Colonic mucosa (tissue), 4 donors: ENCODE measurements around the gene PTX4. TPM values are rescaled to one million over a fixed set of nuclear protein-coding genes. Genes with fewer than 3 reads are reported as not detected.

Experiments used
- DNase-seq: peaks from one replicate; pipeline ENCODE4 v3.0.0-alpha.2; 2020
- H3K27ac ChIP-seq: fragments of 200-600 bp; one replicate; pipeline ENCODE4 v1.8.0; 2021
- H3K27me3 ChIP-seq: fragments of 200-600 bp; one replicate; pipeline ENCODE4 v1.8.0; 2021
- H3K36me3 ChIP-seq: fragments of 200-600 bp; one replicate; pipeline ENCODE4 v1.8.0; 2021
- H3K4me1 ChIP-seq: fragments of 200-600 bp; one replicate; pipeline ENCODE4 v1.8.0; 2021; ENCODE audit warnings: mild to moderate bottlenecking
- H3K4me3 ChIP-seq: fragments of 200-600 bp; one replicate; pipeline ENCODE4 v1.8.0; 2021
- H3K9ac ChIP-seq, 2 donors: one replicate each; pipeline ENCODE4 v1.7.0; 2013; ENCODE audit warnings: control low read depth in 2 of 2, low read depth in 2 of 2, low read length in 2 of 2
- H3K9me3 ChIP-seq: fragments of 200-600 bp; one replicate; pipeline ENCODE4 v1.8.0; 2021
- CTCF ChIP-seq: fragments of 200-600 bp; IDR thresholded peaks from one replicate; pipeline ENCODE4 v1.8.0; 2022; ENCODE audit warnings: antibody characterized with exemption, mild to moderate bottlenecking
- intact Hi-C: fragments of 100-400 bp; cut with DNase I; formaldehyde crosslinking; loops from one replicate; pipeline ENCODE4 v1.14.1; 2022
- total RNA-seq, 2 donors: library from RNA; stranded (reverse); fragmentation: NEBNext Ultra II Directional in 1 of 2; extraction: Animal tissue kit (Norgen Biotek cat#: 25700) in 1 of 2; gene quantifications; one replicate each; pipeline ENCODE4 v1.2.1, GENCODE V29; 2021
- donor health status: healthy.
- donor health status: DM: no; HTN: no; CAD: no.
- donor health status: DM: no; HTN: no; CAD: no.

Gene PTX4
- total RNA-seq, 2 donors from 2014 or later = not detected

DNA sequence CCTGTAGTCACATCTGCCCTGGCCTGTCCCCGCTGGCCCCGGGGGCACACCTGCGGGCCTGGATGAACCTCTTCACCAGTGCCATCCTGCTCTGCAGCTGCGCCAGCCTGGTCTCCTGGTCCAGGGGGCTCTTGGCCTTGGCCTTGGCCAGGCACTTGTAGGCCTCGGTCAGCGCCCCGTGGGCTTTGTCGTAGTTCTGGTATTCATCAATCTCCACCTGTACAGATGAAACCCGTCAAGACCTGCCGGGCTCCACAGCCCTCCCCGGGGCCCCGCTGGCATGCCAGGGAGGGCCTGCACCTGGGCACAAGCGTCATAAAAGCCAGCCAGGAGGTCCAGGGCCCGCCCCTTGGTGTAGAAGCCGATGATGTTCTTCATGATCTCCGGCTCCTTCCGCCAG lies 31.1 kb upstream of the PTX4 start:
- intact Hi-C loops = no loop called here
- Histone ChIP-seq H3K27ac (no peak overlapping the region), H3K27me3 (no peaks in the 10 kb centered on the region), H3K9ac (no peak overlapping the region), H3K4me1 (no peaks in the 10 kb centered on the region), H3K4me3 (no peak overlapping the region), H3K36me3 (no peaks in the 10 kb centered on the region), H3K9me3 (no peaks in the 10 kb centered on the region)
- TF ChIP-seq CTCF = no peak
- no peak for DNase-seq

DNA sequence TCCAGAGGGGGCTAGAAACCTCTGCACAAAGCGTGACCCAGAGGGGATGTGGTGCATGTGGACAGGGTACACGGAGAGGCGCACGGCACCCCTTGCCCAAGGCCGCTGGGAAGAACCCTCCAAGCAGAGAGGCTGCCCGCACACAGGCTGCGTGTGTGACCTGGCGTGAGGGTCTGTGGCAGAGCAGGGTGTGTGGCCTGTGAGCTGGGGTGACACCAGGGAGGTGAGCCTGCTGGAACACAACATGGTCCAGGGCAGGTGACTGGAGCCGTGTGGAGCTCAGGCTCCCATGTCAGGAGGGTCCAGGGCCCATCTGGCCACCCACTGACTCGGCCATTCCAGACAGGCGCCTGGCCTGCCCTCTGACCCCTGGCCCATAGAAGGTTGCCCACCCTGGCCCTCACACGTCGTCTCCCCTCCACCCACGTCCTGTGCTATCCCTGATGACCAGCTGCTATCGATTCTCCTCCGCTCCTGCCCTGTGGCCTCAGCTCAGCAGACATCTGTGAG lies 29.9 kb upstream of the PTX4 start:
- no peak for DNase-seq
- H3K4me3 ChIP-seq = no peak overlapping the region
- H3K9ac ChIP-seq = no peak overlapping the region
- H3K27ac ChIP-seq = no peak overlapping the region
- H3K27me3 ChIP-seq = no peaks in the 10 kb centered on the region
- H3K9me3 ChIP-seq = no peaks in the 10 kb centered on the region
- TF ChIP-seq CTCF = no peak
- intact Hi-C loops = no loop called here
- no peaks in the 10 kb centered on the region for H3K36me3 ChIP-seq
- no peaks in the 10 kb centered on the region for H3K4me1 ChIP-seq

GRCh38 chr16:1514507-1514906 lies 25.8 kb upstream of the PTX4 start:
- no peak for TF ChIP-seq CTCF
- H3K27ac ChIP-seq = no peak overlapping the region
- no peak for DNase-seq

DNA sequence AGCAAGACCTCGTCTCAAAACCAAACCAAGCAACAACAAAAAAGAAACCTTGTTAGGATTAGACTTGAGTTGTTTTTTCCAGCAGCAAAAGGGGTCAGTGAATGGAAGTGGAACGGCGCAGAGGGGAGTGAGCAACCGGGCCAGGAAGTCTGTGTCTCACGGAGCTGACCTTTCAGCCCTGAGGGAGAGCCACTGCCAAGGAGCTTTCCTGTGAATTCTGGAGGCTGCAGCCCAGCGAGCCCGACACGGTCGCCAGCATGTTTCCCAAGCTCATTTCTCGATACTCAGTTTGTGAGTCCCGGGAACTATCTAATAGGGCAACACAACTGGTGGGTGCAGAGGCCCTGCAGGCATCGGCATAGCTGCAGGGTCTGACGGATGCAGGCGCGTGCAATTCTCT lies 24.0 kb upstream of the PTX4 start:
- Histone ChIP-seq H3K9me3 (no peaks in the 10 kb centered on the region), H3K4me3 (no peak overlapping the region), H3K9ac (no peak overlapping the region), H3K4me1 (no peaks in the 10 kb centered on the region), H3K27ac (no peak overlapping the region), H3K36me3 (no peaks in the 10 kb centered on the region), H3K27me3 (no peaks in the 10 kb centered on the region)
- intact Hi-C loops = no loop called here
- no peak for TF ChIP-seq CTCF
- DNase-seq = no peak

More at GRCh38 chr16:1514507-1514906, 25.8 kb upstream of the PTX4 start:
- no peak overlapping the region for H3K4me3 ChIP-seq
- no peaks in the 10 kb centered on the region for H3K27me3 ChIP-seq
- H3K4me1 ChIP-seq = no peaks in the 10 kb centered on the region
- no peaks in the 10 kb centered on the region for H3K9me3 ChIP-seq
- intact Hi-C loops = no loop called here
- no peak overlapping the region for H3K9ac ChIP-seq
- no peaks in the 10 kb centered on the region for H3K36me3 ChIP-seq

DNA sequence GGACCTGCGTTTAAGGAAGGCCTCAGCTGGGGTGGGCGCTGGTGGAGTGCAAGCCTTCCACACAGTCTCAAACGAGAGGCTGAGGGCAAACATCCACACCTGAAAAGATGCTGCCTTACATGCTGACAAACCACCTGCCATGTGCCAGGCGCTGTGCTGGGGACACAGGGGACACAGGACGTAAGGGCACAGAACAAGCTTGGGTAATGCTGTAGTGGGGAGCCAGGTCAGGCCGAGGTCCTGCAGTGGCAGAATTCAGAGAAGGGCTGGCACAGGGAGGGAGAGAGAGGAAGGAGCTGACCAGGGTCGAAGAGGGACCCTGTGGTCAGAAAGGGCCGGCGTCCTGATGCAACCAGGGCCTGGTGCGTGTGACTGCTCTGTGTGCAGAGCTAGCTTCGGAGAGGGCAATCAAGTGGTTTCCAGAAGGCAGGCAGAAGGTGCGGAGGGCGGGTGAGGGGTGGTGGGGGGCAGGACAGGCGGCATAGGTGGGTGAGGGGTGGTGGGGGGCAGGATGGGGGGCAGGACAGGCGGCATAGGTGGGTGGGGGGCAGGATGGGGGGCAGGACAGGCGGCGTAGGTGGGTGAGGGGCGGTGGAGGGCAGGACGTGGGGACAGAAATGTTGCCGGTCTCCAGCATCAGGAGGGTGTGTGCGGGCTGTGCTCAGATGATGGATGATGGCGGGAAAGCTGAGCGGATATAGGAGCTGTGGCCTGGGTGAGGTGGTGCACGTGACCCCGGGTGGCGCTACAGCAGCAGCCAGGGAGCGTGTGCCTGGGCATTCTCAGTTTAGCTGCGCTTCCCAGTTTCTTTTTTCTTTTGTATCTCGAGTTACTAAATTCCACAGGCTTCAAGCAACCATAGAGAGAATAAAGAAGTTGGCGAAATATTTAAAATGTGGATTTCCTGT lies 23.2 kb upstream of the PTX4 start:
- Histone ChIP-seq H3K9ac (no peak overlapping the region), H3K4me1 (no peaks in the 10 kb centered on the region), H3K4me3 (no peak overlapping the region), H3K27me3 (no peaks in the 10 kb centered on the region), H3K9me3 (no peaks in the 10 kb centered on the region), H3K36me3 (no peaks in the 10 kb centered on the region), H3K27ac (no peak overlapping the region)
- DNase-seq = no peak
- intact Hi-C loops = no loop called here
- TF ChIP-seq CTCF = no peak
